BE2C (cell line): ENCODE results near the gene BRS3. TPM values are rescaled to one million over a fixed set of nuclear protein-coding genes. Genes with fewer than 3 reads are reported as not detected.
"Not testable (repeated sequence)": the region's sequence is repeated elsewhere in the genome, so short reads cannot be mapped to it uniquely, and the experiment has no call there.

ENCODE experiments used
- DNase-seq: peaks from one replicate; pipeline ENCODE4 v3.0.0-alpha.2; 2020
- H3K27me3 ChIP-seq: fragments of 250-450 bp; sonication (Bioruptor Pico); 2 replicates; pipeline ENCODE4 v1.5.1; 2020; ENCODE audit warnings: mild to moderate bottlenecking
- H3K36me3 ChIP-seq: fragments of 250-450 bp; sonication (Bioruptor Pico); 2 replicates; pipeline ENCODE4 v1.5.1; 2020; ENCODE audit warnings: mild to moderate bottlenecking
- H3K4me1 ChIP-seq: fragments of 250-450 bp; sonication (Bioruptor Pico); 2 replicates; pipeline ENCODE4 v1.5.1; 2020
- H3K4me3 ChIP-seq: 2 replicates; pipeline ENCODE4 v1.5.1; 2011; ENCODE audit warnings: low read depth, low read length
- H3K9me3 ChIP-seq: fragments of 250-450 bp; sonication (Bioruptor Pico); 2 replicates; pipeline ENCODE4 v1.5.1; 2020
- CTCF ChIP-seq: IDR thresholded peaks from 2 replicates; pipeline ENCODE4 v1.5.1; 2012; ENCODE audit warnings: mild to moderate bottlenecking, low read depth, low read length
- polyA plus RNA-seq: library from polyadenylated mRNA; unstranded; fragments of >200 nt; gene quantifications from one replicate; pipeline ENCODE4 v1.2.1, GENCODE V29; 2012; ENCODE audit warnings: low read depth, missing spikeins; ENCODE audit not compliant: insufficient read length, insufficient read depth

Gene BRS3
- not detected for polyA plus RNA-seq

- no peaks in the 10 kb centered on the region for H3K9me3 ChIP-seq
- no peak for DNase-seq
- no peaks in the 10 kb centered on the region for H3K36me3 ChIP-seq
- no peak within 1 kb of the TSS for H3K4me3 ChIP-seq
- H3K27me3 ChIP-seq: no peaks in the 10 kb centered on the region
- H3K4me1 ChIP-seq: no peaks in the 10 kb centered on the region
- TF ChIP-seq CTCF: no peak
These were observed at the start of gene BRS3 for GRCh38 chrX:136487647-136488046. Gene BRS3 (plus strand): TSS chrX:136487947. CDS start chrX:136488115, 168 bp downstream.

- Histone ChIP-seq H3K4me3 (no peak overlapping the region), H3K27me3 (no peaks in the 10 kb centered on the region), H3K9me3 (no peaks in the 10 kb centered on the region), H3K36me3 (no peaks in the 10 kb centered on the region), H3K4me1 (no peaks in the 10 kb centered on the region)
- DNase-seq: no peak
- TF ChIP-seq CTCF: no peak
These were observed 49.6 kb upstream of the BRS3 start for GRCh38 chrX:136438192-136438591.

- not testable (repeated sequence) for H3K27me3 ChIP-seq, H3K4me3 ChIP-seq, DNase-seq, H3K4me1 ChIP-seq, H3K36me3 ChIP-seq, H3K9me3 ChIP-seq
These were observed 42.1 kb upstream of the BRS3 start for GRCh38 chrX:136445674-136446073.

GRCh38 chrX:136446208-136446607 lies 41.5 kb upstream of the BRS3 start:
- no peak for DNase-seq
- no peaks in the 10 kb centered on the region for H3K27me3 ChIP-seq
- no peak overlapping the region for H3K4me3 ChIP-seq
- H3K36me3 ChIP-seq: no peaks in the 10 kb centered on the region
- H3K9me3 ChIP-seq: no peaks in the 10 kb centered on the region
- no peaks in the 10 kb centered on the region for H3K4me1 ChIP-seq
- TF ChIP-seq CTCF: no peak

GRCh38 chrX:136447308-136447707 lies 40.4 kb upstream of the BRS3 start:
- no peak for TF ChIP-seq CTCF
- H3K4me3 ChIP-seq: no peak overlapping the region
- no peaks in the 10 kb centered on the region for H3K4me1 ChIP-seq
- H3K9me3 ChIP-seq: no peaks in the 10 kb centered on the region
- no peak for DNase-seq
- no peaks in the 10 kb centered on the region for H3K36me3 ChIP-seq
- H3K27me3 ChIP-seq: no peaks in the 10 kb centered on the region

GRCh38 chrX:136447968-136448367 lies 39.8 kb upstream of the BRS3 start:
- Histone ChIP-seq H3K9me3 (no peaks in the 10 kb centered on the region), H3K4me1 (no peaks in the 10 kb centered on the region), H3K27me3 (no peaks in the 10 kb centered on the region), H3K4me3 (no peak overlapping the region), H3K36me3 (no peaks in the 10 kb centered on the region)
- TF ChIP-seq CTCF: no peak
- no peak for DNase-seq
